H9 (cell line): ENCODE data around the gene MAPK8. TPM values are rescaled to one million over a fixed set of nuclear protein-coding genes. Genes with fewer than 3 reads are reported as not detected.
A peak's percentile ranks its signal among the peaks of the same experiment; 100 is the strongest.

Experiments
- DNase-seq: peaks from one replicate; pipeline ENCODE4 v3.0.0-alpha.2; 2017
- H2AFZ ChIP-seq: one replicate; pipeline ENCODE4 v1.6.1; 2013; ENCODE audit warnings: mild to moderate bottlenecking, low read length, control low read depth, moderate library complexity
- H2AK5ac ChIP-seq: 2 replicates; pipeline ENCODE4 v1.6.1; 2013; ENCODE audit warnings: low read length, control low read depth, mixed read lengths; ENCODE audit not compliant: insufficient read length
- H2BK120ac ChIP-seq: one replicate; pipeline ENCODE4 v1.6.1; 2013; ENCODE audit warnings: low read depth, mild to moderate bottlenecking, low read length, control low read depth, inconsistent platforms; ENCODE audit not compliant: poor library complexity, severe bottlenecking
- H2BK12ac ChIP-seq: 2 replicates; pipeline ENCODE4 v1.6.1; 2013; ENCODE audit warnings: low read length, control low read depth, mixed read lengths, low read depth; ENCODE audit not compliant: insufficient read length
- H2BK15ac ChIP-seq: 2 replicates; pipeline ENCODE4 v1.6.1; 2013; ENCODE audit warnings: low read depth, low read length, control low read depth
- H2BK20ac ChIP-seq: one replicate; pipeline ENCODE4 v1.6.1; 2013; ENCODE audit warnings: low read depth, mild to moderate bottlenecking, low read length, control low read depth, inconsistent platforms; ENCODE audit not compliant: poor library complexity, severe bottlenecking
- H2BK5ac ChIP-seq: 2 replicates; pipeline ENCODE4 v1.6.1; 2013; ENCODE audit warnings: low read length, control low read depth, mixed read lengths; ENCODE audit not compliant: insufficient read length
- H3K14ac ChIP-seq: 2 replicates; pipeline ENCODE4 v1.6.1; 2013; ENCODE audit warnings: low read length, control low read depth; ENCODE audit not compliant: insufficient read depth
- H3K18ac ChIP-seq: 2 replicates; pipeline ENCODE4 v1.6.1; 2013; ENCODE audit warnings: low read depth, mild to moderate bottlenecking, mixed read lengths, low read length, control low read depth; ENCODE audit not compliant: insufficient read length
- H3K23ac ChIP-seq: 2 replicates; pipeline ENCODE4 v1.6.1; 2013; ENCODE audit warnings: low read length, control low read depth, mixed read lengths, low read depth; ENCODE audit not compliant: insufficient read length
- H3K23me2 ChIP-seq: 2 replicates; pipeline ENCODE4 v1.6.1; 2013; ENCODE audit warnings: low read depth, mild to moderate bottlenecking, mixed read lengths, low read length, control low read depth; ENCODE audit not compliant: insufficient read length, poor library complexity, severe bottlenecking
- H3K27ac ChIP-seq: 2 replicates; pipeline ENCODE4 v1.5.1; 2013; ENCODE audit warnings: low read length, control low read depth, mixed read lengths, low read depth; ENCODE audit not compliant: insufficient read length
- H3K27me3 ChIP-seq: 2 replicates; pipeline ENCODE4 v1.6.1; 2013; ENCODE audit warnings: low read length, control low read depth, inconsistent platforms; ENCODE audit not compliant: insufficient read depth
- H3K4ac ChIP-seq: 2 replicates; pipeline ENCODE4 v1.6.1; 2013; ENCODE audit warnings: low read depth, mild to moderate bottlenecking, control low read depth, inconsistent platforms, low read length, moderate library complexity
- H3K4me1 ChIP-seq: 2 replicates; pipeline ENCODE4 v1.6.1; 2013; ENCODE audit warnings: low read length, control low read depth, inconsistent platforms; ENCODE audit not compliant: insufficient read depth
- H3K4me2 ChIP-seq: 2 replicates; pipeline ENCODE4 v1.6.1; 2013; ENCODE audit warnings: low read length, control low read depth, mixed read lengths; ENCODE audit not compliant: insufficient read length, insufficient read depth
- H3K56ac ChIP-seq: 2 replicates; pipeline ENCODE4 v1.6.1; 2013; ENCODE audit warnings: low read depth, mild to moderate bottlenecking, mixed read lengths, low read length, control low read depth; ENCODE audit not compliant: insufficient read length
- H3K79me1 ChIP-seq: 2 replicates; pipeline ENCODE4 v1.6.1; 2013; ENCODE audit warnings: low read depth, mild to moderate bottlenecking, moderate library complexity, low read length, control low read depth, inconsistent platforms; ENCODE audit not compliant: insufficient read depth, poor library complexity, severe bottlenecking
- H3K79me2 ChIP-seq: 2 replicates; pipeline ENCODE4 v1.6.1; 2013; ENCODE audit warnings: low read length, control low read depth, inconsistent platforms; ENCODE audit not compliant: insufficient read depth
- H3K9ac ChIP-seq: 2 replicates; pipeline ENCODE4 v1.6.1; 2013; ENCODE audit warnings: low read length, control low read depth, mixed read lengths; ENCODE audit not compliant: insufficient read length; ENCODE audit errors: extremely low read depth
- H3K9me3 ChIP-seq: one replicate; pipeline ENCODE4 v1.6.1; 2013; ENCODE audit warnings: low read depth, low read length, inconsistent platforms; ENCODE audit not compliant: control insufficient read depth
- H3T11ph ChIP-seq: one replicate; pipeline ENCODE4 v1.6.1; 2013; ENCODE audit warnings: mild to moderate bottlenecking, low read length, control low read depth, inconsistent platforms
- H4K20me1 ChIP-seq: one replicate; pipeline ENCODE4 v1.6.1; 2013; ENCODE audit not compliant: control insufficient read depth, insufficient read length, insufficient read depth
- H4K5ac ChIP-seq: 2 replicates; pipeline ENCODE4 v1.6.1; 2013; ENCODE audit warnings: low read depth, mild to moderate bottlenecking, mixed read lengths, low read length, control low read depth; ENCODE audit not compliant: insufficient read length
- H4K8ac ChIP-seq: replicated peaks from 2 replicates; pipeline ENCODE4 v1.6.1; 2013; ENCODE audit warnings: low read length, control low read depth, mixed read lengths, low read depth; ENCODE audit not compliant: insufficient read length
- H4K91ac ChIP-seq: 2 replicates; pipeline ENCODE4 v1.6.1; 2013; ENCODE audit warnings: low read depth, mild to moderate bottlenecking, moderate library complexity, mixed read lengths, low read length, control low read depth; ENCODE audit not compliant: insufficient read length
- H3K27ac Mint-ChIP-seq, 3 experiments: 2 replicates in 2 of 3; 3 replicates in 1 of 3; pipeline ENCODE4 v1.8.0; 2020 to 2021; ENCODE audit warnings: mixed read lengths in 3 of 3, mild to moderate bottlenecking in 1 of 3, moderate library complexity in 1 of 3
- H3K27me3 Mint-ChIP-seq: 2 replicates; pipeline ENCODE4 v1.8.0; 2021; ENCODE audit warnings: low read depth, mild to moderate bottlenecking, moderate library complexity, mixed read lengths
- H3K36me3 Mint-ChIP-seq, 3 experiments: 2 replicates in 2 of 3; 3 replicates in 1 of 3; pipeline ENCODE4 v1.8.0; 2020 to 2021; ENCODE audit warnings: low read depth in 3 of 3, mixed read lengths in 3 of 3; ENCODE audit not compliant: insufficient read depth in 1 of 3
- H3K4me1 Mint-ChIP-seq, 2 experiments: 2 replicates each; pipeline ENCODE4 v1.8.0; 2020; ENCODE audit warnings: mixed read lengths in 2 of 2
- H3K4me3 Mint-ChIP-seq, 2 experiments: 2 replicates in 1 of 2; 3 replicates in 1 of 2; pipeline ENCODE4 v1.8.0; 2020 to 2021; ENCODE audit warnings: mild to moderate bottlenecking in 2 of 2, mixed read lengths in 2 of 2, moderate library complexity in 1 of 2
- H3K9me3 Mint-ChIP-seq, 2 experiments: 2 replicates in 1 of 2; 3 replicates in 1 of 2; pipeline ENCODE4 v1.8.0; 2020; ENCODE audit warnings: mild to moderate bottlenecking in 2 of 2, mixed read lengths in 2 of 2, moderate library complexity in 1 of 2
- CTCF ChIP-seq: fragments of 200-600 bp; sonication (generic); conservative IDR thresholded peaks from 3 replicates; pipeline ENCODE4 v1.8.0; 2021; ENCODE audit warnings: antibody characterized with exemption, mild to moderate bottlenecking
- WGBS: extraction: QIAGEN DNeasy Blood & Tissue Kit; methylation state at CpG from one replicate; pipeline ENCODE4 v1.1.7; 2013; ENCODE audit warnings: missing lambda C conversion rate, low lambda C conversion rate, mixed read lengths; ENCODE audit not compliant: insufficient read length; ENCODE audit errors: extremely low coverage; 5-methylcytosine and 5-hydroxymethylcytosine counted together
- total RNA-seq: library from RNA; stranded (reverse); gene quantifications from 2 replicates; pipeline ENCODE4 v1.2.1, GENCODE V29; 2021

The MAPK8 gene
- total RNA-seq, 1 experiment from 2014 or later, result 52.0 TPM

GRCh38 chr10:48444266-48444665 is 137.8 kb downstream of the MAPK8 start:
- no peak overlapping the region for H2BK120ac ChIP-seq
- H4K8ac ChIP-seq, result no peak overlapping the region
- no peak overlapping the region for H4K91ac ChIP-seq
- H4K20me1 ChIP-seq, result no peaks in the 10 kb centered on the region
- H4K5ac ChIP-seq, result no peak overlapping the region
- H3K9ac ChIP-seq, result no peak overlapping the region
- no peak overlapping the region for H3K14ac ChIP-seq
- H3K9me3 Mint-ChIP-seq, result no peaks in the 10 kb centered on the region
- no peak overlapping the region for H3T11ph ChIP-seq
- no peak overlapping the region for H2AK5ac ChIP-seq
- no peaks in the 10 kb centered on the region for H3K9me3 ChIP-seq
- H3K4me1 ChIP-seq, result no peaks in the 10 kb centered on the region
- no peak overlapping the region for H3K4ac ChIP-seq
- no peak overlapping the region for H3K27ac ChIP-seq
- no peak overlapping the region for H2BK12ac ChIP-seq
- no peak overlapping the region for H2AFZ ChIP-seq
- H3K4me2 ChIP-seq, result no peak overlapping the region
- H2BK15ac ChIP-seq, result no peak overlapping the region
- no peak overlapping the region for H2BK20ac ChIP-seq
- peaks cover 2 to 7% (median 2%) of the 10 kb centered on the region in 3 experiments; a peak in 4 of 7 replicates for H3K36me3 Mint-ChIP-seq
- H3K79me2 ChIP-seq, result no peaks in the 10 kb centered on the region
- no peaks in the 10 kb centered on the region for H3K27me3 ChIP-seq
- peak; percentile 67 for TF ChIP-seq CTCF
- no peak overlapping the region for H2BK5ac ChIP-seq
- H3K27me3 Mint-ChIP-seq, result no peaks in the 10 kb centered on the region
- H3K4me3 Mint-ChIP-seq, result no peak overlapping the region
- peak; percentile 54 for DNase-seq
- H3K18ac ChIP-seq, result no peak overlapping the region
- H3K56ac ChIP-seq, result no peak overlapping the region
- H3K79me1 ChIP-seq, result no peaks in the 10 kb centered on the region
- H3K27ac Mint-ChIP-seq, result peak overlapping the region; percentile 49 to 79 (median 68); a peak in 2 of 7 replicates
- WGBS, result no CpG with 5 or more reads among the region's 2 CpGs
- no peak overlapping the region for H3K23ac ChIP-seq
- no peaks in the 10 kb centered on the region for H3K23me2 ChIP-seq
- peaks cover 22 to 23% of the 10 kb centered on the region in 2 experiments for H3K4me1 Mint-ChIP-seq
